ENCODE measurements around the gene ZBTB25.
A peak's percentile ranks its signal among the peaks of the same experiment; 100 is the strongest.
"Not testable (repeated sequence)": the region's sequence is repeated elsewhere in the genome, so short reads cannot be mapped to it uniquely, and the experiment has no call there.

ZBTB25 gene

GRCh38 chr14:64503434-64504309 is at the start of gene ZBTB25:
TSS of gene ZBTB25 (minus strand) at chr14:64503838. CDS start at chr14:64490533, 13,305 bp downstream.
- peak; percentile 51 to 97 (median 89) for DNase-seq

GRCh38 chr14:64550621-64551333 is 47.1 kb upstream of the ZBTB25 start:
- no peak for DNase-seq

GRCh38 chr14:64549791-64550620 is 46.4 kb upstream of the ZBTB25 start, which contains the start of gene PPP1R36:
TSS of gene PPP1R36 (plus strand) at chr14:64549961. CDS start at chr14:64549998, 37 bp downstream.
- DNase-seq, result peak in 1 of 14 donors; percentile 30

- DNase-seq, result no peak
Measured at GRCh38 chr14:64549016-64549415, 45.4 kb upstream of the ZBTB25 start.

- no peak for DNase-seq
Measured at GRCh38 chr14:64544607-64545312, 41.1 kb upstream of the ZBTB25 start.

- DNase-seq, result no peak
Measured at GRCh38 chr14:64542836-64543201, 39.2 kb upstream of the ZBTB25 start.

GRCh38 chr14:64541972-64542835 is 38.6 kb upstream of the ZBTB25 start:
- peak in 3 of 14 donors; percentile 37 to 62 (median 41) for DNase-seq

- peak in 5 of 14 donors; percentile 38 to 60 (median 45) for DNase-seq
Measured at GRCh38 chr14:64541261-64541971, 37.8 kb upstream of the ZBTB25 start.

GRCh38 chr14:64540208-64541202 is 36.9 kb upstream of the ZBTB25 start, which contains the start of gene HSPA2:
TSS of gene HSPA2 (plus strand) at chr14:64540741. CDS start at chr14:64540850, 109 bp downstream.
- peak; percentile 74 to 100 (median 98) for DNase-seq

GRCh38 chr14:64536488-64537245 is 33.0 kb upstream of the ZBTB25 start:
- DNase-seq, result no peak

- DNase-seq, result no peak
Measured at GRCh38 chr14:64531567-64531966, 27.9 kb upstream of the ZBTB25 start.

- DNase-seq, result no peak
Measured at GRCh38 chr14:64525354-64525753, 21.7 kb upstream of the ZBTB25 start.

- no peak for DNase-seq
Measured at GRCh38 chr14:64522591-64523355, 19.1 kb upstream of the ZBTB25 start.

- DNase-seq, result no peak
Measured at GRCh38 chr14:64520699-64521098, 17.1 kb upstream of the ZBTB25 start.

GRCh38 chr14:64518229-64518628 is 14.6 kb upstream of the ZBTB25 start:
- DNase-seq, result no peak

GRCh38 chr14:64517667-64518066 is 14.0 kb upstream of the ZBTB25 start:
- DNase-seq, result not testable (repeated sequence)

- DNase-seq, result no peak
Measured at GRCh38 chr14:64516969-64517368, 13.3 kb upstream of the ZBTB25 start.
